Nephron progenitor cell (in vitro differentiated cells): ENCODE data around the gene PHRF1.

Experiments
- DNase-seq: peaks from one replicate; pipeline ENCODE4 v3.0.0; 2021
- H3K27ac Mint-ChIP-seq: 2 replicates; pipeline ENCODE4 v1.8.0; 2021; ENCODE audit warnings: mild to moderate bottlenecking, moderate library complexity, mixed read lengths
- H3K27me3 Mint-ChIP-seq: 2 replicates; pipeline ENCODE4 v1.8.0; 2021; ENCODE audit warnings: mild to moderate bottlenecking, low read depth, mixed read lengths; ENCODE audit not compliant: poor library complexity
- H3K36me3 Mint-ChIP-seq: 2 replicates; pipeline ENCODE4 v1.8.0; 2021; ENCODE audit warnings: low read depth, mixed read lengths
- H3K4me1 Mint-ChIP-seq: 2 replicates; pipeline ENCODE4 v1.8.0; 2021; ENCODE audit warnings: mixed read lengths
- H3K4me3 Mint-ChIP-seq: 2 replicates; pipeline ENCODE4 v1.8.0; 2021; ENCODE audit warnings: mild to moderate bottlenecking, moderate library complexity, mixed read lengths
- H3K9me3 Mint-ChIP-seq: 2 replicates; pipeline ENCODE4 v1.8.0; 2021; ENCODE audit warnings: mild to moderate bottlenecking, moderate library complexity, mixed read lengths
- CTCF ChIP-seq: fragments of 200-600 bp; sonication (generic); IDR thresholded peaks from 2 replicates; pipeline ENCODE4 v1.5.0; 2021; ENCODE audit warnings: antibody characterized with exemption

PHRF1 gene

GRCh38 chr11:534396-535209, 41.7 kb upstream of the PHRF1 start:
- no peaks in the 10 kb centered on the region for H3K36me3 Mint-ChIP-seq
- no peak for TF ChIP-seq CTCF
- H3K4me1 Mint-ChIP-seq = peaks cover 17% of the 10 kb centered on the region
- H3K27ac Mint-ChIP-seq = no peak overlapping the region
- H3K27me3 Mint-ChIP-seq = peaks cover 27% of the 10 kb centered on the region
- H3K4me3 Mint-ChIP-seq = peak overlapping the region; percentile 74
- H3K9me3 Mint-ChIP-seq = no peaks in the 10 kb centered on the region
- DNase-seq = no peak

- no peak for DNase-seq
- H3K4me3 Mint-ChIP-seq = no peak overlapping the region
- no peak for TF ChIP-seq CTCF
Observed at GRCh38 chr11:535210-535518, 41.1 kb upstream of the PHRF1 start.

GRCh38 chr11:535519-536454, 40.5 kb upstream of the PHRF1 start, which contains the start of gene HRAS:
Gene HRAS, minus strand, starts transcription at chr11:535576.
- Mint-ChIP-seq H3K9me3 (no peaks in the 10 kb centered on the region), H3K4me1 (peaks cover 22% of the 10 kb centered on the region), H3K4me3 (peak within 1 kb of the TSS; percentile 91), H3K27ac (no peak within 1 kb of the TSS), H3K27me3 (peaks cover 27% of the 10 kb centered on the region), H3K36me3 (no peaks in the 10 kb centered on the region)
- peak; percentile 97 for DNase-seq
- TF ChIP-seq CTCF = no peak

More at GRCh38 chr11:535210-535518, 41.1 kb upstream of the PHRF1 start:
- Mint-ChIP-seq H3K27me3 (peaks cover 27% of the 10 kb centered on the region), H3K36me3 (no peaks in the 10 kb centered on the region), H3K9me3 (no peaks in the 10 kb centered on the region), H3K27ac (no peak overlapping the region), H3K4me1 (peaks cover 22% of the 10 kb centered on the region)

GRCh38 chr11:536841-537621, 39.2 kb upstream of the PHRF1 start, which contains the start of gene LRRC56:
Gene LRRC56, plus strand, starts transcription at chr11:537527. Its CDS starts 3,158 bp downstream, at chr11:540685.
- H3K27ac Mint-ChIP-seq = no peak within 1 kb of the TSS
- peaks cover 27% of the 10 kb centered on the region for H3K27me3 Mint-ChIP-seq
- H3K36me3 Mint-ChIP-seq = no peaks in the 10 kb centered on the region
- H3K4me3 Mint-ChIP-seq = peak within 1 kb of the TSS; percentile 91
- TF ChIP-seq CTCF = no peak
- peaks cover 22% of the 10 kb centered on the region for H3K4me1 Mint-ChIP-seq
- H3K9me3 Mint-ChIP-seq = no peaks in the 10 kb centered on the region
- DNase-seq = peak; percentile 90

- DNase-seq = no peak
- no peak for TF ChIP-seq CTCF
- Mint-ChIP-seq H3K4me3 (peak overlapping the region; percentile 60), H3K36me3 (peaks cover 5% of the 10 kb centered on the region), H3K27ac (no peak overlapping the region), H3K9me3 (no peaks in the 10 kb centered on the region), H3K27me3 (peaks cover 27% of the 10 kb centered on the region), H3K4me1 (peaks cover 26% of the 10 kb centered on the region)
Observed at GRCh38 chr11:537622-538430, 38.4 kb upstream of the PHRF1 start.
